Chondrocyte (in vitro differentiated cells): Measurements from ENCODE around the gene IKZF1. TPM values are rescaled to one million over a fixed set of nuclear protein-coding genes. Genes with fewer than 3 reads are reported as not detected.

ENCODE experiments used
- DNase-seq: peaks from one replicate; pipeline ENCODE4 v3.0.0; 2021; ENCODE audit warnings: mixed read lengths, low spot score
- H3K27ac Mint-ChIP-seq: one replicate; pipeline ENCODE4 v1.8.0; 2021; ENCODE audit warnings: mild to moderate bottlenecking, moderate library complexity, mixed read lengths; ENCODE audit not compliant: unreplicated experiment
- H3K27me3 Mint-ChIP-seq: 2 replicates; pipeline ENCODE4 v1.8.0; 2021; ENCODE audit warnings: low read depth, mixed read lengths
- H3K36me3 Mint-ChIP-seq: 2 replicates; pipeline ENCODE4 v1.8.0; 2021; ENCODE audit warnings: low read depth, mixed read lengths
- H3K4me1 Mint-ChIP-seq: 2 replicates; pipeline ENCODE4 v1.8.0; 2021; ENCODE audit warnings: low read depth, mild to moderate bottlenecking, mixed read lengths
- H3K4me3 Mint-ChIP-seq: one replicate; pipeline ENCODE4 v1.8.0; 2021; ENCODE audit warnings: mild to moderate bottlenecking, moderate library complexity, mixed read lengths; ENCODE audit not compliant: unreplicated experiment
- H3K9me3 Mint-ChIP-seq: 2 replicates; pipeline ENCODE4 v1.8.0; 2021; ENCODE audit warnings: low read depth, mixed read lengths
- total RNA-seq: library from RNA; stranded (reverse); gene quantifications from 3 replicates; pipeline ENCODE4 v1.2.1, GENCODE V29; 2021
- TF ChIP-seq, protein P1 (sequence below): fragments of 200-600 bp; sonication (generic); IDR thresholded peaks from 2 replicates; pipeline ENCODE4 v1.5.0; 2021; ENCODE audit warnings: antibody characterized with exemption, mild to moderate bottlenecking, moderate library complexity

IKZF1 gene
- total RNA-seq, 1 donor from 2014 or later = not detected

DNA sequence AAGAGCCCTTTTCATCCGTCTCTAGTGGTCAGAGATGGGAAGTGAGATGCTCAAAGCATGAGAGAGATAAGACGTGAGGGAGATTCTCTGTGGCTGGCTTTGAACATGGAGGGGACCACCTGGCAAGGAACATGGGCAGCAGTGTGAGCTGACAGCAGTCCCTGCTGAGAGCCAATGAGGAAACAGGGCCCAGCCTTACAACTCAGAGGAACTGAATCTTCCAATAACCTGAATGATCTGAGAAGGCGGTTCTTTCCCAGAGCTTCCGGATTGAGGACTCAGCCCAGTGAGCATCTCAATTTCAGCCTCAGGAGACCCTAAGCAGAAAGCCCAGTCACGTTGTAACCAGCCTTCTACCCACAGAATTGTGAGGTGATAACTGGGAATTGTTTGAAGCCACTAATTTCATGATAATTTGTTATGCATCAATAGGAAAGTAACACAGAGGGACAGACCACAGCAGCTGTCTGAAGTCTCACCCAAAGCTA lies 33.9 kb upstream of the IKZF1 start:
- Mint-ChIP-seq H3K9me3 (no peaks in the 10 kb centered on the region), H3K36me3 (no peaks in the 10 kb centered on the region), H3K4me1 (no peaks in the 10 kb centered on the region), H3K27me3 (peaks cover 20% of the 10 kb centered on the region), H3K4me3 (no peak overlapping the region), H3K27ac (no peak overlapping the region)
- TF ChIP-seq, protein P1, sequence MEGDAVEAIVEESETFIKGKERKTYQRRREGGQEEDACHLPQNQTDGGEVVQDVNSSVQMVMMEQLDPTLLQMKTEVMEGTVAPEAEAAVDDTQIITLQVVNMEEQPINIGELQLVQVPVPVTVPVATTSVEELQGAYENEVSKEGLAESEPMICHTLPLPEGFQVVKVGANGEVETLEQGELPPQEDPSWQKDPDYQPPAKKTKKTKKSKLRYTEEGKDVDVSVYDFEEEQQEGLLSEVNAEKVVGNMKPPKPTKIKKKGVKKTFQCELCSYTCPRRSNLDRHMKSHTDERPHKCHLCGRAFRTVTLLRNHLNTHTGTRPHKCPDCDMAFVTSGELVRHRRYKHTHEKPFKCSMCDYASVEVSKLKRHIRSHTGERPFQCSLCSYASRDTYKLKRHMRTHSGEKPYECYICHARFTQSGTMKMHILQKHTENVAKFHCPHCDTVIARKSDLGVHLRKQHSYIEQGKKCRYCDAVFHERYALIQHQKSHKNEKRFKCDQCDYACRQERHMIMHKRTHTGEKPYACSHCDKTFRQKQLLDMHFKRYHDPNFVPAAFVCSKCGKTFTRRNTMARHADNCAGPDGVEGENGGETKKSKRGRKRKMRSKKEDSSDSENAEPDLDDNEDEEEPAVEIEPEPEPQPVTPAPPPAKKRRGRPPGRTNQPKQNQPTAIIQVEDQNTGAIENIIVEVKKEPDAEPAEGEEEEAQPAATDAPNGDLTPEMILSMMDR = no peak
- no peak for DNase-seq

DNA sequence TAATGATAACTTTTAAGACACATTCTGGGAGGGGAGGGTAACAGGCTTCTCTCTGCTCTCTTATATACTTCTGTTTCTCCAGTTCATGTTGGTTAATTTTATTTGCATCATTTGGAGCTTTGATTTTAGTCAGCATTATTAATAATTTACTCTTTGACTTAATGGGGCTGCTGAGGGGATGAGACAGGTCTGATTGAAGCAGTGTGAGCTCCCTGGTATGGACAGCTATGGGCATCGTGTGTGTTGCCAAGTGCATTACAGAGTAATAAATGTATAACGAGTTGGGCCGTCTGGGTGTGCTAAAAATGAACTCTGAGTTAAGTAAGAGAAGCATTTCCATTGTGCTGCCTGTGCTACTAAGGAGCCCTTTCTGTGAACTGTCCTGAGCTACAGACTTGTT lies 31.7 kb upstream of the IKZF1 start:
- no peaks in the 10 kb centered on the region for H3K9me3 Mint-ChIP-seq
- no peaks in the 10 kb centered on the region for H3K4me1 Mint-ChIP-seq
- H3K27me3 Mint-ChIP-seq = peaks cover 25% of the 10 kb centered on the region
- H3K4me3 Mint-ChIP-seq = no peak overlapping the region
- no peak for DNase-seq
- no peak overlapping the region for H3K27ac Mint-ChIP-seq
- H3K36me3 Mint-ChIP-seq = no peaks in the 10 kb centered on the region
- TF ChIP-seq, protein P1 = no peak

DNA sequence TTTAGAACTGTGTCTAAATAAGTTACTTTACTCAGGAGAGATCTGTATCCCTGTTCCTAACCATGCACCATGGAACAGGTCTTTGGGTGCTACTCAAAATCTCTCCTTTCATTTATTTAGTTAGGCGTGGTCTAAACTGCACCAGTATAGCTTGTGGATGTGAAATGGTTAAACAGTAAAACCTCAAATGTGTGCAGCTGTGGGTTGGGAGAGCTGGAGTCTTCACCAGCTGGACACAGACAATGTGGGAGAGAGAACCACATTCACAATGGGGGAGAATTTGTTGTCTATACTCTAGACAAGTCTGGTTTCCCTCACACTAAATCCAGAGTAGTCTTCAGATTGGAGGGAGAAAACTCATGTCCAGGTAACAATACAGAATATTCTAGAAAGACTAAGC lies 31.2 kb upstream of the IKZF1 start:
- no peaks in the 10 kb centered on the region for H3K4me1 Mint-ChIP-seq
- H3K27ac Mint-ChIP-seq = no peak overlapping the region
- DNase-seq = no peak
- TF ChIP-seq, protein P1 = no peak
- no peaks in the 10 kb centered on the region for H3K36me3 Mint-ChIP-seq
- H3K4me3 Mint-ChIP-seq = no peak overlapping the region
- peaks cover 25% of the 10 kb centered on the region for H3K27me3 Mint-ChIP-seq
- no peaks in the 10 kb centered on the region for H3K9me3 Mint-ChIP-seq

DNA sequence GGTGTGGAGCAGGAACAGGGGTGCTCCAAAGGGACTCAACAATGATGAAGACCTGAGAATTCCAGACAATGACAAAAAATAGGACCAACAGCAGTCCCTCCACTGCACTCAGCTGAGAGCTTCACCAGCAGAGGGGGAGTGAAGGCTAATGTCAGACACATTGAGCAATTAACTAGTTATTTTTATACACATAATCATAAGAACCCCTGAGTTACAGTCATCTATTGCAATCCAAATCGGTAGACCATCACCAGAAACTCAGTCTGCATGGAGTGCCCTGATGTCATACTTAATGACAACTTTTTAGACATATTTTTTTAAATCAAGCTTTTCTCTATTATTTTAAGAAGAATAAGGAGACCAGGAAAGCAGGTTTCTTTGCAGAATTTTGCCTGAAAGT lies 30.6 kb upstream of the IKZF1 start:
- H3K36me3 Mint-ChIP-seq = no peaks in the 10 kb centered on the region

DNA sequence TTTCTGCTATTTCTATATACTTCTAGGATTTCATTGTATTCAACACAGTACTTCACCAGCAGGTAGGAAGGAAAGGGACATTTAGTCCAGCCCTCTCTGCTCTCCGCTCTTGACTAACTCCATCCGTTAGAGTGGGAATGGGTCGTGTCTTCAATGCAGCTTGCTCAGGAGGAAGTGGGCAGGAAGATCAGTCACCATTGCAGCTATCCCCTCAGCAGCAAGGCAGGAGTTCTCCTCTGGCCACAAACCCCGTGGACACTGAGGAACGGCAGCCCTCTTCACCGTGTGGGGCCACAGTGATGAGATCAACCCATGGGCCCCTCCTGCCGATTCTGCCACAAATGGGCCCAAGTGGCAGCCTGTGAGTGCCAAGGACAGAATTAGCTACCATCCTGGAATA lies 30.2 kb upstream of the IKZF1 start:
- H3K4me3 Mint-ChIP-seq = no peak overlapping the region
- DNase-seq = no peak
- H3K27ac Mint-ChIP-seq = no peak overlapping the region
- no peaks in the 10 kb centered on the region for H3K4me1 Mint-ChIP-seq
- H3K27me3 Mint-ChIP-seq = peaks cover 32% of the 10 kb centered on the region
- H3K9me3 Mint-ChIP-seq = no peaks in the 10 kb centered on the region
- TF ChIP-seq, protein P1 = no peak
- no peaks in the 10 kb centered on the region for H3K36me3 Mint-ChIP-seq

More for the DNA sequence above, 30.6 kb upstream of the IKZF1 start:
- Mint-ChIP-seq H3K27ac (no peak overlapping the region), H3K4me3 (no peak overlapping the region), H3K4me1 (no peaks in the 10 kb centered on the region), H3K27me3 (peaks cover 27% of the 10 kb centered on the region), H3K9me3 (no peaks in the 10 kb centered on the region)
- no peak for DNase-seq
- TF ChIP-seq, protein P1 = no peak
